NCI-H226 (cell line): Measurements from ENCODE around the gene ABCA6.
"Not testable (repeated sequence)": the region's sequence is repeated elsewhere in the genome, so short reads cannot be mapped to it uniquely, and the experiment has no call there.

Experiments
- DNase-seq: peaks from one replicate; pipeline ENCODE4 v3.0.0-alpha.2; 2015

ABCA6 gene, protein sequence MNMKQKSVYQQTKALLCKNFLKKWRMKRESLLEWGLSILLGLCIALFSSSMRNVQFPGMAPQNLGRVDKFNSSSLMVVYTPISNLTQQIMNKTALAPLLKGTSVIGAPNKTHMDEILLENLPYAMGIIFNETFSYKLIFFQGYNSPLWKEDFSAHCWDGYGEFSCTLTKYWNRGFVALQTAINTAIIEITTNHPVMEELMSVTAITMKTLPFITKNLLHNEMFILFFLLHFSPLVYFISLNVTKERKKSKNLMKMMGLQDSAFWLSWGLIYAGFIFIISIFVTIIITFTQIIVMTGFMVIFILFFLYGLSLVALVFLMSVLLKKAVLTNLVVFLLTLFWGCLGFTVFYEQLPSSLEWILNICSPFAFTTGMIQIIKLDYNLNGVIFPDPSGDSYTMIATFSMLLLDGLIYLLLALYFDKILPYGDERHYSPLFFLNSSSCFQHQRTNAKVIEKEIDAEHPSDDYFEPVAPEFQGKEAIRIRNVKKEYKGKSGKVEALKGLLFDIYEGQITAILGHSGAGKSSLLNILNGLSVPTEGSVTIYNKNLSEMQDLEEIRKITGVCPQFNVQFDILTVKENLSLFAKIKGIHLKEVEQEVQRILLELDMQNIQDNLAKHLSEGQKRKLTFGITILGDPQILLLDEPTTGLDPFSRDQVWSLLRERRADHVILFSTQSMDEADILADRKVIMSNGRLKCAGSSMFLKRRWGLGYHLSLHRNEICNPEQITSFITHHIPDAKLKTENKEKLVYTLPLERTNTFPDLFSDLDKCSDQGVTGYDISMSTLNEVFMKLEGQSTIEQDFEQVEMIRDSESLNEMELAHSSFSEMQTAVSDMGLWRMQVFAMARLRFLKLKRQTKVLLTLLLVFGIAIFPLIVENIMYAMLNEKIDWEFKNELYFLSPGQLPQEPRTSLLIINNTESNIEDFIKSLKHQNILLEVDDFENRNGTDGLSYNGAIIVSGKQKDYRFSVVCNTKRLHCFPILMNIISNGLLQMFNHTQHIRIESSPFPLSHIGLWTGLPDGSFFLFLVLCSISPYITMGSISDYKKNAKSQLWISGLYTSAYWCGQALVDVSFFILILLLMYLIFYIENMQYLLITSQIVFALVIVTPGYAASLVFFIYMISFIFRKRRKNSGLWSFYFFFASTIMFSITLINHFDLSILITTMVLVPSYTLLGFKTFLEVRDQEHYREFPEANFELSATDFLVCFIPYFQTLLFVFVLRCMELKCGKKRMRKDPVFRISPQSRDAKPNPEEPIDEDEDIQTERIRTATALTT (N-terminal part only)

DNA sequence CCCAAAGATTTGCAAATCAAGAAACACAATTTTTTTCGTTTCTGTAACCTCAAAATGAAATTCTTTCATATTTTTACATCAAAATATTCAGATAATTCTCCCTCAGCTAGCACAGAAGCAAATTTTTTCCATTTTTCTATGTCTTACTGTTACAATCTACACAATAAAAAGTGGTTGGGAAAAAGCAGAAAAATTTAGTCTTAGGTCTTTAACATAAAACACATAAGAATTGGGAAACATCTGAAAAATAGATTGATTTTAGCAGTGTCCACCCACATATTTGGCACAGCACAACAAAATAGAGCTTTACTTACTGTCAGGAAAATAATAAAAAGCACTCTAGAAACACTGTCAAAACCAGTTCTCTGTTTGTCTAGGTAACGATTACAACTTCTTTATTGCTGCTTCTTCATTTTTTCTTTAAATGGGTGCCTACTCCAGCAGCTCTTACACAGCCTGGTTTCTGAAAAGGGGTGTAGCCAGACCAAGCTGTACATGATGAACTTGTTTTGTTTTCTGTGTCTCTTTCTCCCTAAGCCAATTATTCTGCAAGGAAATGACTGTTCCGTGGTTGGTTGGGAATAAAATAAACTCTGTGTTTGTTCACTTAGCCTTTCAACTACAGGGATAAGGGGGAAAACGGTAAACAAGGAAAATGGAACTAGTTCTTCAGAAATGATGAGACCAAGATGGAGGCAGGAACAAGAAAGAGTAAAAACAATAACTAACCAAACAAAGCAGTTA, at the start of gene ABCA6:
ABCA6 (minus strand) TSS at position 465 of the 744 bp plus-strand sequence. CDS start 1,192 bp downstream, outside the sequence.
- DNase-seq, result no peak

DNA sequence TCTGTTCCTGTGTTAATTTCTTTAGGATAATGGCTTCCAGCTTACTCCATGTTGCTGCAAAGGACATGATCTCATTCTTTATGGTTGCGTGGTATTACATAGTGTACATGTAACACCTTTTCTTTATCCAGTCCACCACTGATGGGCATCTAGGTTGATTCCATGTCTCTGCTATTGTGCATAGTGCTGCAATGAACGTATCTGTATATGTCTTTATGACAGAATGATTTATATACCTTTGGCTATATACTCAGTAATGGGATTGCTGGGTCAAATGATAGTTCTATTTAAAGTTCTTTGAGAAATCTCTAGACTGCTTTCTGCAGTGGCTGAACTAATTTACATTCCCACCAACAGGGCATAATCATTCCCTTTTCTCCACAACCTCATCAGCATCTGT, 47.1 kb upstream of the ABCA6 start:
- DNase-seq, result no peak

DNA sequence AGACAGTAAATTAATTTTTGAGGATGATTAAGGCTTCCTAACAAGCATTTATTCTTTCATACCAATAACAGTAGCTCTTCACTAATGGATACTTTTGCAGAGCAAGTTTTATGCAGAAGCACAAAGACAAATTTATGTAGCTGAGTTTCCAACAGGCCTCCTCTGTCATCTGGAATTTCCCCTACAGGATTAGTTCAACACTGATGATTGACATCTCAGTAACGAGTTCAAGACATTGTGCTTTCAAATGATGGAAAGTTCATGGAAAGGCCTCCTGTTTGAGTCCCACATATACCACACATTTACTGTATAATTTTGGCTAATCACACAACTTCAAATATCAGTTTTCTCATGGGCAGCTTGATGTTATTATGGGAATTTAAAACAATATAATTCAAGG, 46.4 kb upstream of the ABCA6 start:
- no peak for DNase-seq

DNA sequence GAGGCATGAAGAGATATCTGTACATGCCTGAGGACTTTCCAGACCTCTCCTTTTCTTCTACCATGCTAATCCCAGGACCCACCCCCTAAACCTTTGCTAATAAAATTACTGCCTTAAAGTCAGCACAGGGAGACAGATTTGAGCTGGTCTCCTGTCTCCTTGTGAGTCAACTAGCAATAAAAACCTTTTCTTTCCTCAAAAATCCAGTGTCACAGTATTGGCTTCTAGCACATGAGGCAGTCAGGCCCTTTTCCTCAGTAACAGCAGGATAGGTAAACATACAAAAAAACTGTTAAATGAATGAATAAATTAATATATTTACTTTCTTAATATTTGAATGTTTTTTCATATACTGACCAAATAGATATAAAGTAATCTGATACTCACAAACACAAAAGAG, 45.6 kb upstream of the ABCA6 start:
- no peak for DNase-seq

DNA sequence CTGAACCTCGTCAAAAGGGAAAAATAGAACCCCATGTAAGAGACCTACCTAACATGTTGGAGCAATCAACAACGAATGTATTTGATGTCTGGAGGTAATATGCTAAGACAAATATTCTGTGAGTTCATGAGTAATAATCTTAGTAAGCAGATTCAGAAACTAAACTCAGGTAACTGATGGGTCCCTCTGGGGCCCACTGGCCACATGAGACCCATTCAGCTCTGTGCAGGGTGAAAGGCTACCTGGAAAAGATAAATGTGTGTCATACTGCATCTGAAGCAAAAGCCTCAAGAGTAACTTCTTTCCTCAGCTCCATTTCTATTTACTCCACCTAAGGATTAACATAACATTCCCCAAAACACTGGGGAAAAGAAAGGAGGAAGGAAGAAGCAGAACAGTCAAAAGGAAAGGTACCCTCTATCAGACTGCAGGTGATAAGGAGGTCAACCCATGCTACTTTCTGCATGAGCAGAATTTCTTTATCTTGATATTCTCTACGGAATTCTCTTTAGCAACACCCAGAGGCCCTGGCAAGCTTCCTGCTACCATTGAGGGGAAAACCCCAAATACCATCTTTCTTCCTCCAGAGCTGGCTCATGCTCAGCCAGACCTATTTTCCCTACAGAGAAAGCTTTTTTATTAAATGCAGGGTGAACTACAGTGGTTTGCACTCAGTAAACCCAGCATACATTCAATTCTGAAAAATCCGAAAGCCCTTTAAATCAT, 37.7 kb upstream of the ABCA6 start:
- DNase-seq, result peak; percentile 87

DNA sequence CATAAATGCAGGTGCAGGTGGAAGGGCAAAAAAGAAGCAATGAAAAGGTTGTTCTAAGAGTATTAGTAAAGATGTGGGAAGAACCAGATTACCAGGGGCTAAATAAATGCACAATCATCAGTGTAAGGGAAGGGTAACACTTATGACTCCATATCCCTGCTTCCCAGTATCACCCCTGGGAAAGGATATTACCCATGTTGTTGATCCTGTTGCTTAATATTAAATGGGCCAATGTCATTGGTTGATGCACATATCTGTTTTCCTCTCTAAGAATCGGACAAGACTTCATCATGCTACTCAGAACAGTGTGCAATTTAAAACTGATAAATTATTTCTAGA, 34.7 kb upstream of the ABCA6 start:
- DNase-seq, result no peak

DNA sequence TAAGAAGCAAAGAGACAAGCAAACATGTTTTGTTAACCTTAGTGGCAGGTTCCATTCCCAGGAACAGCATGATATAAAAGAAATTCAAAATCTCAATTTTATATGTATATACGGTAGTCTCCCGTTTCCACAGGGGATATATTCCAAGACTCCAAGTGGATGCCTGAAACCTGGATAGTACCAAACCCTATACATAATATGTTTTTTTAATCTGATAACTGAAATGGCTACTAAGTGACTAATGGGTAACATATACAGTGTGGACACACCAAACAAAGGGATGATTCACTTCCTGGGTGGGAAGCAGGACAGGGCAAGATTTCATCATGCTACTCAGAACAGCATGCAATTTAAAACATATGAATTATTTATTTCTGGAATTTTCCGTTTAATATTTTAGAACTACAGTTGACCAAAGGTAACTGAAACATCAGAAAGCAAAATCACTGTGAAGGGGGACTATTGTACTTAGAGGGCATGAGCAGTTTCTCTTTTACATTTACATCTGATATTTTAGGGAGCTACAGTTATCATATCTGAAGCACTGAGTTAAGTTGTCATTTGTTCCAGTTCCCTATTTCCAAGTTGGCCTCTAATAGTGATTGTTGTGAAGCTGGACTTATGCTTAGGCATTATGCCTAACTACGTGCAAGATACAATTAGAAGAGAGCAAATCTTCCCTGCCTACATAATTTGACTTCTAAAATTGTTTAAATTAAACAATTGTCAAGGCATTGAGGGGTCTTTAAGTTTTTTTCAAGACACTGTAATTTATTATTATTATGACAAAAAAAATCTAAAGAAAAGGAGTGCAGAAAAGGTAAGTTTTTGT, 34.1 kb upstream of the ABCA6 start:
- peak; percentile 82 for DNase-seq

DNA sequence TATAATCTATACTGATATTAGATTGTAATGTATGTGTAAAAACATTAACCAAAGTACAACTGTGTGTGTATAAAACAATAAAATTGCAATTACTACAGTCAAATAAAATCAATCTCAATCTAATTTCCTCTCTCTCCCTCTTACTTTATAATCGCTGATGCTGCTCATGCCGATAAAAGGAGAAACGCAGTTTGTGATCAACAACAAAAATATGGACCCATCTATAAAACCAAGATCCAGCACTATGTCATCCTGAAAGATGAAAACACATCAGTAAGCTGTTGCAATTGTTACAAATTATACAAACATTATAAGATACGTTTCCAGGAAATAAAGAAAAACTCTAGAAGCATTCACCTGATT, 33.5 kb upstream of the ABCA6 start:
- DNase-seq, result no peak

DNA sequence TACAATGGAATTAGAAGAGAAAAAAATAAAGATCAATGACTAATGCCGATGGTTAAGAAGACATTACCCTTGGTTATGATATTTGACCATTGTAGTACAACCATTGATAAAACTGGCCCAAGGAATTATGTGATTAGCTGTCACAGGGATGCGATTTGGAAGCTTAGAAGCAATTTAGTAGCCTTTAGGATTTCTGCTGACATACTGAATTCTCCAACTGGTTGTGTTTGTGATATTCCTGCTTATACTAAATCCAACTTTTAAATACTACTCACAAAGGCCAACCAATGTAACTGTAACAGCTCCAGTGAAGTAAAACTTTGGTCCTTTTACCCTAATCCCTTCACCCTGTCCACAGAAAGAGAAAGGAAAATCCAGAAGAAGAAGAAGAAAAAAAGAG, 31.4 kb upstream of the ABCA6 start:
- no peak for DNase-seq

DNA sequence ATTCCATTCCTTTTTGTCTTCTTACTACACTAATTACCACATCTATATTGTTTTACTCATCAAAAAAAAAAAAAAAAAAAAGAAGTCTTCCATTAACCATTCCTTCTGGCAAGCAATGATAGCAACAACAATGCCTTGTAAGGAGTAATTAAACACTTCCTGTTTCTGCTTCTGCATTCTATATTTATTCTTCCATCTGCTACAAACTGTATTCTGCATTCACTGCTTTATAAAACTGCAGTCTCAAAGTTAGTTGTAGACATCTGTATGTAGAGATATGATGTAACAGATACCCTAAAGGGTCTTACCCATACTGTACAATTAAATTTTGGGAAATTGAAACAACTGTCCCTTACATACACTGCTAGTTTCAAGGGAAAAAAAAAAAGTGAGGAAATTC, 28.7 kb upstream of the ABCA6 start:
- no peak for DNase-seq

DNA sequence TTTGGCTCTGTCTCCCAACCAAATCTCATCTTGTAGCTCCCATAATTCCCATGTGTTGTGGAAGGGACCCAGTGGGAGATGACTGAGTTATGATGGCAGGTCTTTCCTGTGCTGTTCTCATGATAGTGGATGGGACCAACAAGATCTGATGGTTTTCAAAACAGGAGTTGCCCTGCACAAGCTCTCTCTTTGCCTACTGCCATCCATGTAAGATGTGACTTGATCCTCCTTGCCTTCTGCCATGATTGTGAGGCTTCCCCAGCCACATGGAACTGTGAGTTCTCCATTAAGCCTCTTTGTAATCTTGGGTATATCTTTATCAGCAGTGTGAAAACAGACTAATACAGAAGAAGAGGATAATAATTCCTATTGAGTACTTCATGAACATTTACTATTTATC, 26.9 kb upstream of the ABCA6 start:
- not testable (repeated sequence) for DNase-seq

DNA sequence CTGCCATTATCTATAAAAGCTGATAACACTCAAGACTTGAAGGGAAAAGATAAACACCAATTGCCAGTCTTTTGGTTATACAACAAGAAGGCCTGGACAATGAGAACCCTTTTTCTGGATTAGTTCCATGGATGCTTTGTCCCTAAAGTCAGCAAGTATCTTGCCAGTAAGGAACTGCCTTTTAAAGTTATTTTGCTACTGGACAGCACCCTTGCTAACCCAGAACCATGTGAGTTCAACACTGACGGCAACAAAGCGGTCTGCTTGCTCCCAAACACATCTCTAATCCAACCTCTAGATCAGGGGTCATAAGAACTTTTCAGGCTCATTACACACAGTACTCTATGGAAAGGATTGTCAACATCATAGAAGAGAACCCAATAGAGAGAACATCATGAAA, 25.3 kb upstream of the ABCA6 start:
- DNase-seq, result no peak

DNA sequence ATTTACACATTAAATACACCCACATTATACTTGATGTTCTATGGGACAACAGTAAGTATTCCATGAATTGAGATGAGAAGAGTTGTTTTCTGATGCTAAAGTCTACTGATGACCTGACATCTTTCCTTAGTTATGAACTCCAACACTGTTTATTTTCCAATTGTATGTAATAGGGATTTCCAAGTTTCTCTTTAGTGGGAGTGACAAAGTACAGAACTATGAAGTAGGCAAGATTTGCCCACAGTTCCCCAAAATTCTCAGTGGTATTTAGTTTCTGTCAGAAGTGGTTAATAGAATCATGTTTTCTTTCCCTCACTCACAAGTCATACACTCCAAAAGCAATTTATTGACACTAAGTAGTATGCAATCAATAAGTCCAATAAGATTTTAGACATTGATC, 22.5 kb upstream of the ABCA6 start:
- no peak for DNase-seq

DNA sequence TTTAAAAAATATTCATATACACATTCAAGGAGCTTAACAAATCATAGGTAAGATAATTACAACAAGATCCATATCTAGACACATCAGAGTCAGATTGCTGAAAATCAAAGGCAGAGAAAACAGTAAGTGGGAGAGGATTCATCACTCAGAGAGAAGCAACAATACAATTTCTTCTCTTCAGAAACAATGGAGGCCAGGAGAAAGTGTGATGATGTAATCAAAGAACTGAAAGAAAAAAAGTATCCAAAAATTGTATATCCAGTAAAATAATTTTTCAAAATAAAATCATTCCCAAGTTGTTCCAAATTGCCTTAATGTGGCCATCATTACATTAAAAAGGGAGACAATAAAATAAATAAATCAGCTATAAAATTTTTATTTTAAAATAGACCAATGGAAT, 17.7 kb upstream of the ABCA6 start:
- no peak for DNase-seq

DNA sequence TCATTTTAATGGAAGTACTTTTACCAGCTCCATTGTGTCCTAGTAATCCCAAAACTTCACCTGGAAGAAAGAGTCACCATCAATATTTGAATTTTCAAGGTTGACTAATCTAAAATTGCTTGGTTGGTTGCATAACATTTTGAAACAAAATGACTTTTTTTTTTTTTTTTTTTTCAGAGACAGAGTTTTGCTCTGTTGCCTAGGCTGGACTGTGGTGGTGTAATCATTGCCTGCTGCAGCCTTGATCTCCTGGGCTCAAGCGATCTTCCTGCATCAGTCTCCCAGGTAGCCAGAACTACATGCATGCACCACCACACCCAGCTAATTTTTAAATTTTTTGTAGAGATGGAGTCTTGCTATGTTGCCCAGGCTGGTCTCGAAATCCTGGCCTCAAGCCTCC, 12.6 kb upstream of the ABCA6 start:
- DNase-seq, result no peak

DNA sequence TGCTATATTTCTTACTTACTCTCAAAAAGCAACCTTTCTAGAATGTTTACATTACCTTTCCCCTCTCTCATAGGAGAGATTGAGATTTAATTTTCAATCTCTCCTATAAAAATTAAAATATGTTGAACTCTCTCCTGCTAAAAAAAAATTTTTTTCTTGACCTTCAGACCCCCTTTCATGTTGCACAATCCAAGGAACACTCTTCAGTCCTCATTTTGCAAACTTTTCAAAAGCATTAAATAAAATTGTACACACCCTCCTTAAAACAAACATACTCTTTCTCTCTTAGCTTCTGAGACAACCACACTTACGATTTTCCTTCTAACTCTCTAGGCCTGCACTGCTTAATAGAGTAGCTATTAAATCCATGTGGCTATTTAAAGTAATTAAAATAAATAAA, 8.6 kb upstream of the ABCA6 start:
- no peak for DNase-seq

DNA sequence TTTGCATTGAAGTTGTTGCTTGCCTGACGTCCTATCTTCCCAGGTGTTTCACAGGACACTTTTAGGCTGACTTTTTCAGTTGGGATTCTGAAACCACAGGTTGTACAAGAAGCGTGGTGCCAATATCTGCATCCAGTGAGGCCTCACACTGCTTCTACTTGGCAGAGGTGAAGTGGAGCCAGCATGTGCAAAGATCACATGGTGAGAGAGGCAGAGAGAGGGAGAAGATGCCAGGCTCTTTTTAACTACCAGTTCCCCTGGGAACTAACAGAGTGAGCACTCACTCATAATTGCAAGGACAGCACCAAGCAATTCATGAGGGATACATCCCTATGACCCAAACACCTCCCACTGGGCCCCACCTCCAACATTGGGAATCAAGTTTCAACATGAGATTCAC, 5.8 kb upstream of the ABCA6 start:
- no peak for DNase-seq

DNA sequence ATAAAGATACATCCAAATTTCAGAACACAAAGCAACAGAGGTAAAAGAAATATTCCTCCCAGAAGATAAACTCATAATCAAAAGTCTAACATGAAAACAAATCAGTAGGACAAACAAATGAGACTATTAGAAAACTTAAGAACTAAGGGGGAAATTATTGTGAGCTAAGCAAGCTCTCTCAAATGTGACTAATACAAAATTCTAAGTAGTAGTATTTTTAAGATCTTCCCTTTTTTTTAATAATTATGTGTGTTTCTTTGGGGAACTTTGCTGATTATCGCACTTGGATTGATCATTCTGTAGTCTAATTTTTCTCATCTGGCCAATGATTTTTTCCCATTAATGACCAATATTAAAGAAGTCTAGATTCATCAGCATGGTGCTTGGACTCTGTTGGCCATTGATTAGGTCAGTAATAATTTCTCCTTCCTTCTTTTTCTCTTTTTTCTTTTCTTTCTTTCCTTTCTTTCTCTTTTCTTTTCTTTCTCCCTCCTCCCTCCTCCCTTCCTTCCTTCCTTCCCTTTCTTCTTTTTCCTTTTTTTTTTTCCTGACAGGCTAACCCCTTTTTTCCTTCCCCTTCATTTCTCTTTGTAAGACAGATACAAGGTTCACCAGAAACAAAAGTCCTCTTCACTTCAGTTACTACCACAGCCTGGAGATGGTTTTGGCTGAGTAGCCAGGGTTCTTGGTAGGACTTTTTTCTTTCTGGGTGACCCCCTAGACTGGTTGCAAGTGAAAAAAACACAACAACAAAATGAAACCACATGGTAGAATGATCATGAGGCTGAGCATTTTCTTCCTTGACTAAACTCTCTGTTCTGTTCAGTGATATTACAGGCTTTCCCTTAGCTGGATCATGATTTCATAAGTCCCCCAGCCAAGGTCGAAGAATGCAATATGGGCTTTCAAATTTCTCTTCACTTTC, 2.9 kb upstream of the ABCA6 start:
- no peak for DNase-seq

DNA sequence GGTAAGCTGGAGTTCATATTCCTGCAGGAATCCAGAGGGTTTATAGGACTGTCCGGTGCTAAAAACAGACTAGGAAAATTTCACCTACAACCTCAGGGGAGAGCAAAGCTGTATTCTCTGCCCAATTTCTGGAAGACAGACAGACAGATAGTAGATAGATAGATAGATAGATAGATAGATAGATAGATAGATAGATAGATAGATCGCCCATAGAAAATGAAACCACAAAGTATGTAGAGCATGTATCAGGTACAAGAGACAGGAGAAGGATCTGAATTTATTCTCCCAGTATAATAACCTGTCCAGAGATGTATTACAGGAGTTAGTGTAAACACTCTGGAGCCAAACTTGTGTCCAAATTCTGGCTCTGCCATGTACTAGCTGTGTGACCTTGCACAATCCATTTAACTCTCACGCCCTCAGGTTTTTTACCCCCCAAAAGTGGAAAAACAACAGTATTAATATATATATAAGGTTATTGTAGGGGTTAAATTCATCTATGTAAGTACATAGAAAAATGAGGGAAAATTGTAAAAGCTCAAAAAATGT, 2.1 kb upstream of the ABCA6 start:
- no peak for DNase-seq

DNA sequence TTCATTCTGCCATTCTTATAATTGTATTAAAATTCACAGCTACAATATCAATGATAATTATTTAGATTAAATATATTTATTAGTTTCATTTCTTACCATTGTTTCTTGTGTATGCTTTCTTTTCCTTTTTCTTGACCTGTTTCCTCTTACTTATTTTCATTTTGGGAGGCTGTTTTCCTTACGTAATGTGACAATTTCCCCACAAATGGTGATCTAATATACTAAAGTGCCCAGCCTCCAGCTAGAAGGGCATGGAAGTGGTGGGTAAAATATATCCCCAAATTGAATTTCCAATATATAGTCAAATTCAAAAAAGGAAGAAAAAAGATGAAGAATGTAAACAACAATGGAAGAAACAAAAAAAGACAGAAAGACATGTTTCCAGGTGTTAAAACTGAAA, 1.5 kb upstream of the ABCA6 start:
- no peak for DNase-seq
